Prostate gland (tissue), 2 donors: ENCODE measurements around the gene DCC. TPM values are rescaled to one million over a fixed set of nuclear protein-coding genes. Genes with fewer than 3 reads are reported as not detected.

ENCODE experiments used
- DNase-seq: peaks from one replicate; pipeline ENCODE4 v3.0.0-alpha.2; 2019; ENCODE audit warnings: low spot score
- H3K27ac ChIP-seq, 2 donors: fragments of 200-600 bp; sonication (generic); 2 replicates each; pipeline ENCODE4 v1.5.1; 2017 to 2019
- H3K27me3 ChIP-seq: fragments of 200-600 bp; sonication (generic); replicated peaks from 2 replicates; pipeline ENCODE4 v1.5.1; 2019; ENCODE audit not compliant: insufficient read depth
- H3K36me3 ChIP-seq, 2 donors: fragments of 200-600 bp; sonication (generic); 1 replicate in 1 of 2; 2 replicates in 1 of 2; pipeline versions ENCODE4 v1.5.1 to v1.8.1; 2017 to 2019
- H3K4me1 ChIP-seq: fragments of 200-600 bp; sonication (generic); replicated peaks from 2 replicates; pipeline ENCODE4 v1.5.1; 2019
- H3K4me3 ChIP-seq, 2 donors: fragments of 200-600 bp; sonication (generic); 2 replicates each; pipeline ENCODE4 v1.5.1; 2017 to 2019
- H3K9me3 ChIP-seq: fragments of 200-600 bp; sonication (generic); 2 replicates; pipeline ENCODE4 v1.5.1; 2017
- CTCF ChIP-seq, 4 experiments: fragments of 200-600 bp in 2 of 4; fragments of 450-650 bp in 2 of 4; sonication (generic) in 2 of 4; IDR thresholded peaks; 1 replicate in 3 of 4; 2 replicates in 1 of 4; pipeline ENCODE4 v1.5.1; 2016 to 2019; ENCODE audit warnings: antibody characterized with exemption in 4 of 4, mild to moderate bottlenecking in 2 of 4, moderate library complexity in 2 of 4
- POLR2A ChIP-seq: fragments of 450-650 bp; IDR thresholded peaks from one replicate; pipeline ENCODE4 v1.6.1; 2016; ENCODE audit warnings: antibody characterized with exemption, mild to moderate bottlenecking
- POLR2AphosphoS5 ChIP-seq: sonication (generic); formaldehyde crosslinking; IDR thresholded peaks from one replicate; pipeline ENCODE4 v1.6.1; 2017; ENCODE audit warnings: antibody characterized with exemption
- WGBS: methylation state at CpG from one replicate; pipeline ENCODE4 v1.1.5; 2018; 5-methylcytosine and 5-hydroxymethylcytosine counted together
- intact Hi-C: fragments of 100-400 bp; cut with DNase I; formaldehyde crosslinking; loops from one replicate; pipeline ENCODE4 v1.14.2; 2022
- total RNA-seq, 2 donors: library from RNA; depleted of rRNA; stranded (reverse); fragments of >200 nt; gene quantifications; one replicate each; pipeline ENCODE4 v1.1.0, GENCODE V29; 2016

Gene DCC
- total RNA-seq, 2 donors from 2014 or later, result 0.55 to 3.7 TPM

DNA sequence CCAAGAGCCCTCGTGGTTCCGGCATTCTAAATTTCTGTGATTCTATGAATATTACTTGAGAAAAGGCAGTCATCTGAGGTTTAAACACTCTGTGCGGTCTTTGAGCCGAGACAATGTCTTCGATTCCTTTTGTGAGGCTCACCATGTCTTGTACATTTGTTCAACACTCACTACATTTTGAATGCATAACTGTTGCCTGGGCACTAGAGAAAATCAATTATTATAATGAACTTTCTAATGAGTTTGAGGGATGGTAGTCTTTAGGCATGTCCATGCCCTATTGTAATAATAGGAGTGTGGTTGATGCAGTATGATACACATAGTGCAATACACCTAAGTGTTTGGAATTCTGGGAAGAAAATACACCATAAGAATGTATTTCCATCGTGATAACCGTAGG is 1181.1 kb downstream of the DCC start:
- Histone ChIP-seq H3K27ac (no peak overlapping the region), H3K4me1 (no peaks in the 10 kb centered on the region), H3K4me3 (no peak overlapping the region), H3K27me3 (no peaks in the 10 kb centered on the region), H3K9me3 (no peaks in the 10 kb centered on the region), H3K36me3 (no peaks in the 10 kb centered on the region)
- TF ChIP-seq POLR2AphosphoS5 (no peak), CTCF (IDR thresholded peaks at IDR 0.05) (no peak), POLR2A (no peak)
- DNase-seq, result no peak
- 87% methylated on average over 7 of the region's 7 CpGs for WGBS
- intact Hi-C loops, result no loop called here

DNA sequence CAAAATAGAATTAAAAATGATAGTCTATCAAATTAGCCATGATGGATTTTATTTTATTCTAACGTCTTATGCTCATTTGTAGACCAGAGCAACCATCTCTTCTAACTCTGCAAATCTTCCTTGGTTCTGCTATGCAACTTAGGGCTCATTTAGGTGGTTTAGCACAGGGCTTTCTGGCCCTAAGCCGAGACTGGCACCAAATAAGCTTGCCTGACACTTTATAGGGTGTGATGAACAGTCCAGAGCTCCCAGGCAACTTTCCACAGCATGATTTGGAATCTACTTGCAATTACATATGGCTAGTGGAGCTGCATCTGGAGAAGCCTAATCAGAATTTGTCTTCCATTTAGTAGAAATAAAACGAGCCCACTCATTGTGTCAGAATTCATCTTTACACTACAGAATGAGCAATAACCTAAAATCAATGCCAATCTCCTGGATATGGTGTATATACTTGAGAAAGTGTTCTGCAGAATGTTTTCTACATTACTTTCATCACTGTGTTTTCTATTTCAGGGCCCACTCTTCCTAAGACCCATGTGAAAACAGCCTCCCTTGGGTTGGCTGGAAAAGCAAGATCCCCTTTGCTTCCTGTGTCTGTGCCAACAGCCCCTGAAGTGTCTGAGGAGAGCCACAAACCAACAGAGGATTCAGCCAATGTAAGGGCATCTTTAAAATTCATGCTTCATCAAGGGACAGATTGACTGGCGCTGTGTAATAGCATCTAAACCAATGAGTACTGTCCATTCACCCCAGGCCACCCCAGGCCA is 1186.3 kb downstream of the DCC start:
- 74% methylated on average over 4 of the region's 4 CpGs for WGBS
- intact Hi-C loops, result no loop called here
- DNase-seq, result no peak
- no peaks in the 10 kb centered on the region for H3K9me3 ChIP-seq
- no peaks in the 10 kb centered on the region for H3K36me3 ChIP-seq
- no peaks in the 10 kb centered on the region for H3K4me1 ChIP-seq
- no peaks in the 10 kb centered on the region for H3K27me3 ChIP-seq
- no peak overlapping the region for H3K4me3 ChIP-seq
- TF ChIP-seq POLR2A (no peak), CTCF (IDR thresholded peaks at IDR 0.05) (no peak), POLR2AphosphoS5 (no peak)
- no peak overlapping the region for H3K27ac ChIP-seq

DNA sequence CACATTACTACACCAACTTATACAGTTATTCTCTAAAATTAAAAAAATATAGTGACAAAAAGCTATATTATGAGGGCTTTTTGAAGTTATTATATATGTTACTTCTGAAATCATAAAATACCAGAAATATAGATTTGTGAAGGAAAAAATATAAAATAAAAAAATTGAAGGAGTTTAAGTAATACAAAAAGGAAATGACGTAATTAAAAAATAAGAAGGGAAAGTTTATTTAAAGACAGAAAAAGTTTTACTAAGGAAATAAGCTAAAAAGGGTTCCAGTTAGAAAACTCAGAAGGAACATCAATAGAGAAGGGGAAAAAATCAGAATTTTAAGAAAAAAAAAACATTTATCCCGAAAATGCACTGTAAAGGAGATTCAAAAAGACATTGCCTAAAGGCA is 1187.4 kb downstream of the DCC start:
- Histone ChIP-seq H3K36me3 (no peaks in the 10 kb centered on the region), H3K27me3 (no peaks in the 10 kb centered on the region), H3K27ac (no peak overlapping the region), H3K4me3 (no peak overlapping the region), H3K9me3 (no peaks in the 10 kb centered on the region), H3K4me1 (no peaks in the 10 kb centered on the region)
- DNase-seq, result no peak
- TF ChIP-seq POLR2A (no peak), CTCF (IDR thresholded peaks at IDR 0.05) (no peak), POLR2AphosphoS5 (no peak)
- 89% methylated on average over 2 of the region's 2 CpGs for WGBS
- intact Hi-C loops, result no loop called here

DNA sequence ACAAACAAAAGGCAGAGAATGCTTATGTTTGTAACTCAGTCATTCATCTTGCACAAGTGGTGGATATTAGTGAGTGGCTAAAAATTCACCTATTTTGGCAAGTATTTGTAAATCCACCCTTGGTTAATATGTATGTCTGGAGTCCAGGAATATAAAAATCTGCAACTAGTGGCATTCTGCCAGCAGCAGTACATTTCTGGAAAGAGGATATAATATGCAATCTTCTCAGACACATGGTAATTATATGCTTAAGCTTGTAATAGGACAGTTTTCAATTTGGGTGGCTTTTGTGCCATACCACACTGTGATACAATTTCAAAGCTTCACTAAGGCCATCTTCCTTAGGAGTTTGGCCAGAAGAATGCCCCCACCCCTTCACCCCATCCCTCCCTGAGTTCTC is 1191.2 kb downstream of the DCC start:
- Histone ChIP-seq H3K36me3 (no peaks in the 10 kb centered on the region), H3K27me3 (no peaks in the 10 kb centered on the region), H3K9me3 (no peaks in the 10 kb centered on the region), H3K4me1 (no peaks in the 10 kb centered on the region), H3K27ac (no peak overlapping the region), H3K4me3 (no peak overlapping the region)
- no peak for DNase-seq
- intact Hi-C loops, result no loop called here
- no peak for TF ChIP-seq POLR2A
- no peak for TF ChIP-seq POLR2AphosphoS5
- no peak for TF ChIP-seq CTCF (IDR thresholded peaks at IDR 0.05)

DNA sequence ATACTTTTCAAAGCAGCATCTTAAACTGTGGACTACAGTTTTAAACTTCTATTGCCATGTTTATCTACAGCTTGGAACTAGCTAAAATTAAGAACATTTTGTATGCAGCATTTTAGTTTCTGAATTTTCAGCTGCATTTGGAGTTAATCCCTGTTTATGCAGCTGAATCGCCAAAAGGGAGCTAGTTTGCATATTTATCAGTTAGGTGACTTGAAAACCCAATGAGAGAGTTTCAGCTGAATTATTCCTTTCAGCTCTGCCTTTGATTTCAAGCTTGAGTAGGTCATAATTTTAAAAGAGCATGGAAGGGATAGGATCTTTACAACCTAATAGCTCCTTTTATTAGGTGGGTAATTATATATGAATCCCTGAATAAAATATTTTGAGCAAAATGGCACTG is 1191.9 kb downstream of the DCC start:
- Histone ChIP-seq H3K27me3 (no peaks in the 10 kb centered on the region), H3K9me3 (no peaks in the 10 kb centered on the region), H3K36me3 (no peaks in the 10 kb centered on the region), H3K4me1 (no peaks in the 10 kb centered on the region), H3K27ac (no peak overlapping the region), H3K4me3 (no peak overlapping the region)
- no peak for DNase-seq
- 61% methylated on average over 1 of the region's 1 CpG for WGBS
- TF ChIP-seq CTCF (IDR thresholded peaks at IDR 0.05) (no peak), POLR2A (no peak), POLR2AphosphoS5 (no peak)
- intact Hi-C loops, result no loop called here
